ENCODE data around the gene LRRN4.

LRRN4 gene

GRCh38 chr20:6053776-6054688 is at the start of gene LRRN4:
Gene LRRN4, minus strand, starts transcription at chr20:6054060. Its CDS starts 1,261 bp downstream, at chr20:6052799.
- in situ Hi-C loops (cut with MboI; ENCODE audit: low sequenced_read_pairs) = no loop called here
- no peaks in the 10 kb centered on the region for H3K9me3 ChIP-seq
- peaks cover 11% of the 10 kb centered on the region; the same call in 1 of the 2 replicates for H3K27me3 ChIP-seq (ENCODE audit: low read depth)
- no peaks in the 10 kb centered on the region for H3K36me3 ChIP-seq (replicated peaks)
- DNase-seq (ENCODE audit: low spot score in 2 of 2) = no peak
- no peak within 1 kb of the TSS for H3K4me3 ChIP-seq
- no peaks in the 10 kb centered on the region for H3K4me1 ChIP-seq

DNA sequence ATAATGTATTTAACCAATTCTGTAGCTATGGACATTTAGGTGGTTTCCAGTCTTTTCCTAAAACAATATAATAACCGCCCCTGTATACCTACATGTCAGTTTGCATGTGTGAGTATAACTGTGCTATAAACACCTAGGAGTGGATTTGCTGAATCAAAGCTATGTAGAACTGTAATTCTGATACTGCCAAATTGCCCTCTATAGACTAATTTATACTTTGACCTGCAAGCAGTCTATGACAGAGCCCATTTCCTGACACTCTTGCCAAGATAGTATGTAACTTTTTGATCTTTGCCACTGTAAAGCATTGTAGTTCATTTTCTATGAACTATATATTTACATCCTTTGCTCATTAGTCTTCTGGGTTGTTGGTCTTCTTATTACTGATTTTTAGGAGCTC is 49.4 kb upstream of the LRRN4 start:
- Histone ChIP-seq H3K4me1 (no peaks in the 10 kb centered on the region), H3K9me3 (no peaks in the 10 kb centered on the region), H3K4me3 (no peak overlapping the region), H3K27me3 (ENCODE audit: low read depth) (no peaks in the 10 kb centered on the region), H3K36me3 (replicated peaks) (peaks cover 23% of the 10 kb centered on the region)
- no peak for DNase-seq (ENCODE audit: low spot score in 2 of 2)
- in situ Hi-C loops (cut with MboI; ENCODE audit: low sequenced_read_pairs) = no loop called here

DNA sequence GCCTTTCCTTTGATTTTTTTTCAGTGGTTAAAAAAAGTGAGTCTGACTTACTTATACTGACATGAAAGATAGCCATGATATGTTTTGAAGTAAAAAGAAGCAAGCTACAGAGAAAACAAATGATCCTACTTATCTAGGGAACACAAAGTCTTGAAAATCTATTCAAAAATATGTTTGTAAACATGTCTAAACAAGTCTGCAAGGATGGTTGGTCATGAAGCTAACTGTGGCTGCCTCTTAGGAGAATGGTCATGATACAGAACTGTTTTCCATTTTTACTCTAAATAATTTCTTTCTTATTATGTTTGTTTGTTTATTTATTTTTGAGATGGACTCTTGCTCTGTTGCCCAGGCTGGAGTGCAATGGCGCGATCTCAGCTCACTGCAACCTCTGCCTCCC is 47.5 kb upstream of the LRRN4 start:
- H3K9me3 ChIP-seq = no peaks in the 10 kb centered on the region
- in situ Hi-C loops (cut with MboI; ENCODE audit: low sequenced_read_pairs) = no loop called here
- H3K36me3 ChIP-seq (replicated peaks) = peaks cover 25% of the 10 kb centered on the region
- H3K4me1 ChIP-seq = no peaks in the 10 kb centered on the region
- no peaks in the 10 kb centered on the region for H3K27me3 ChIP-seq (ENCODE audit: low read depth)
- no peak overlapping the region for H3K4me3 ChIP-seq
- DNase-seq (ENCODE audit: low spot score in 2 of 2) = no peak

- H3K4me3 ChIP-seq = no peak overlapping the region
- no peak for DNase-seq (ENCODE audit: low spot score in 2 of 2)
- no peaks in the 10 kb centered on the region for H3K4me1 ChIP-seq
- peaks cover 24% of the 10 kb centered on the region for H3K36me3 ChIP-seq (replicated peaks)
- H3K9me3 ChIP-seq = no peaks in the 10 kb centered on the region
- H3K27me3 ChIP-seq (ENCODE audit: low read depth) = no peaks in the 10 kb centered on the region
- in situ Hi-C loops (cut with MboI; ENCODE audit: low sequenced_read_pairs) = no loop called here
These were observed 46.4 kb upstream of the LRRN4 start for GRCh38 chr20:6100246-6100645.

DNA sequence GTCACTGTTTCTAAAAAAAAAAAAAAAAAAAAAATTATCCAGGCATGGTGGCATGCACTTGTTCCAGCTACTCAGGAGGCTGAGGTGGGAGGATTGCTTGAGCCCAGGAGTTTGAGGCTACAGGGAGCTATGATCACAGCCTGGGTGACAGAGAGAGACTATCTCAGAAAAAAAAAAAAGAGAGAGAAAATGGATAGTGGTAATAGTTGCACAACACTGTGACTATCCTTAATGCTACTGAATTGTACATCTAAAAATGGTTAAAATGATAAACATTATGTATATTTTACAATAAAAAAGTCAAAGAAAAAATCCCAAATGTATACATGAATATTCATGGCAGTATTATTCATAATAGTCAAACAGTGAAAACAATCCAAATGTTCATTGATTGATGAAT is 46.0 kb upstream of the LRRN4 start:
- H3K4me3 ChIP-seq = no peak overlapping the region
- no peaks in the 10 kb centered on the region for H3K27me3 ChIP-seq (ENCODE audit: low read depth)
- H3K36me3 ChIP-seq (replicated peaks) = peaks cover 22% of the 10 kb centered on the region
- H3K9me3 ChIP-seq = no peaks in the 10 kb centered on the region
- no peaks in the 10 kb centered on the region for H3K4me1 ChIP-seq
- no peak for DNase-seq (ENCODE audit: low spot score in 2 of 2)
- in situ Hi-C loops (cut with MboI; ENCODE audit: low sequenced_read_pairs) = no loop called here

DNA sequence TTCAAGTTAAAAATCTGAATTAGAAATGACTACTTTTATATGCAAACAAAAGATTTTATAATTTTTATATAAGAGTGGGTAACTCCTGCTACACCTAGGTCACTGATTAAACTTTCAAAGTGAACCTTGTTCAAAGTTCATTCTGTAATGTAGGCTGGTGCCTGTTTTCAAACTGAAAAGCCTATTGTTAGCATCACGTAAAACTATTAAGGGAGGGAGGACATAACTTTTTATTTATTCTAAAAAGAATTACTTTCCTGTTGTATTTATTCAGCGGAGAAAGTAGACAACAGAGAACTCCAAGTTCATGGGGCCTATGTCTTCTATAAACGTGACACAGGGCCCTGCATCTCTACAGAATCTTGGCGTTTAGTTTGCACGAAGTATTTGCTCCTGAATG is 41.5 kb upstream of the LRRN4 start:
- H3K4me3 ChIP-seq = no peak overlapping the region
- no peaks in the 10 kb centered on the region for H3K9me3 ChIP-seq
- DNase-seq (ENCODE audit: low spot score in 2 of 2) = no peak
- in situ Hi-C loops (cut with MboI; ENCODE audit: low sequenced_read_pairs) = no loop called here
- H3K36me3 ChIP-seq (replicated peaks) = peaks cover 28% of the 10 kb centered on the region
- H3K27me3 ChIP-seq (ENCODE audit: low read depth) = no peaks in the 10 kb centered on the region
- H3K4me1 ChIP-seq = no peaks in the 10 kb centered on the region

DNA sequence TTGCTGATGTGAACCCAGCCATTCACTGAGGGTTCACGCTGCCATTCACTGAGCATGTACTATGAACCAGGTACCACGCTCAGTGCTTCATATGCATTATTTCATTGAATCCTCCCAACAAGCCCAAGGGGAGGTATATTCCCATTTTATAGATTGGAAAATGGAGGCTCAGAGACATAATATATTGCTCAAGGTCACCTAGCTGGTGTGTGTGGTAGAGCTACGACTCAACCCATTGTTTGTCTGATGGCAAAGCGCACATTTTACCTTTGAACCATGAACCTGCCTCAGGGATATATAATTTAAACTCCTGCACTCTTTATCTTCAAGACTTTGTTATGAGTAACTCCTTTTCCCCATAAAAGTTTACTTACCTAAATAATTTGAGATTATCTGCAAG is 40.7 kb upstream of the LRRN4 start:
- no peaks in the 10 kb centered on the region for H3K9me3 ChIP-seq
- no peaks in the 10 kb centered on the region for H3K27me3 ChIP-seq (ENCODE audit: low read depth)
- in situ Hi-C loops (cut with MboI; ENCODE audit: low sequenced_read_pairs) = no loop called here
- H3K4me3 ChIP-seq = no peak overlapping the region
- DNase-seq (ENCODE audit: low spot score in 2 of 2) = no peak
- no peaks in the 10 kb centered on the region for H3K4me1 ChIP-seq
- H3K36me3 ChIP-seq (replicated peaks) = peaks cover 28% of the 10 kb centered on the region

- DNase-seq (ENCODE audit: low spot score in 2 of 2) = no peak
- in situ Hi-C loops (cut with MboI; ENCODE audit: low sequenced_read_pairs) = no loop called here
- Histone ChIP-seq H3K9me3 (no peaks in the 10 kb centered on the region), H3K36me3 (replicated peaks) (peaks cover 30% of the 10 kb centered on the region), H3K4me1 (no peaks in the 10 kb centered on the region), H3K27me3 (ENCODE audit: low read depth) (no peaks in the 10 kb centered on the region), H3K4me3 (no peak overlapping the region)
These were observed 40.2 kb upstream of the LRRN4 start for GRCh38 chr20:6094063-6094462.

DNA sequence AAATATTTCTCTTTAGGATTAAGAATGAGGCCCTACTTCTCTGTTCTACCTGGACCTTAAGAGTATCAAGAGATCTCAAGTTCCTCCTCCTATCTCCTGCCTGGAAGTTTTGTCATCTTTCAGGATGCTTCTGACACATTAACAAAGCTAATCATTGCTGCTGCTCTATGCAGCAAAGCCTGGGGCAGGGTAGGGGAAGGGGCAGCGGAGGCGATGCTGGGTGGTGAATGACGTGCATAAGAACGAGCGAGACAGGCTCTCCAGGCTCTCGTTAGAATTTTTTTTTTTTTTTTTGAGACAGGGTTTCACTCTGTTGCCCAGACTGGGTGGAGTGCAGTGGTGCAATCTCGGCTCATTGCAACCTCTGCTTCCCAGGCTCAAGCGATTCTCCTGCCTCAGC is 37.8 kb upstream of the LRRN4 start:
- in situ Hi-C loops (cut with MboI; ENCODE audit: low sequenced_read_pairs) = no loop called here
- no peaks in the 10 kb centered on the region for H3K4me1 ChIP-seq
- H3K36me3 ChIP-seq (replicated peaks) = peaks cover 38% of the 10 kb centered on the region
- no peaks in the 10 kb centered on the region for H3K27me3 ChIP-seq (ENCODE audit: low read depth)
- H3K9me3 ChIP-seq = no peaks in the 10 kb centered on the region
- no peak for DNase-seq (ENCODE audit: low spot score in 2 of 2)
- no peak overlapping the region for H3K4me3 ChIP-seq

- Histone ChIP-seq H3K36me3 (replicated peaks) (peaks cover 43% of the 10 kb centered on the region), H3K27me3 (ENCODE audit: low read depth) (no peaks in the 10 kb centered on the region), H3K9me3 (no peaks in the 10 kb centered on the region), H3K4me3 (no peak overlapping the region), H3K4me1 (no peaks in the 10 kb centered on the region)
- in situ Hi-C loops (cut with MboI; ENCODE audit: low sequenced_read_pairs) = no loop called here
- no peak for DNase-seq (ENCODE audit: low spot score in 2 of 2)
These were observed 33.0 kb upstream of the LRRN4 start for GRCh38 chr20:6086868-6087267.

- H3K27me3 ChIP-seq (ENCODE audit: low read depth) = no peaks in the 10 kb centered on the region
- in situ Hi-C loops (cut with MboI; ENCODE audit: low sequenced_read_pairs) = loop anchor here (5.0 kb wide), 1 partner anchor 552 kb away; no protein-coding TSS in a partner anchor
- H3K9me3 ChIP-seq = no peaks in the 10 kb centered on the region
- DNase-seq (ENCODE audit: low spot score in 2 of 2) = no peak
- H3K4me3 ChIP-seq = no peak overlapping the region
- peaks cover 46% of the 10 kb centered on the region for H3K36me3 ChIP-seq (replicated peaks)
- H3K4me1 ChIP-seq = no peaks in the 10 kb centered on the region
These were observed 30.1 kb upstream of the LRRN4 start for GRCh38 chr20:6083926-6084325.

- Histone ChIP-seq H3K9me3 (no peaks in the 10 kb centered on the region), H3K36me3 (replicated peaks) (peaks cover 40% of the 10 kb centered on the region), H3K27me3 (ENCODE audit: low read depth) (no peaks in the 10 kb centered on the region), H3K4me1 (no peaks in the 10 kb centered on the region), H3K4me3 (no peak overlapping the region)
- no peak for DNase-seq (ENCODE audit: low spot score in 2 of 2)
- in situ Hi-C loops (cut with MboI; ENCODE audit: low sequenced_read_pairs) = loop anchor here (5.0 kb wide), 1 partner anchor 549 kb away; no protein-coding TSS in a partner anchor
These were observed 27.4 kb upstream of the LRRN4 start for GRCh38 chr20:6081236-6081635.

DNA sequence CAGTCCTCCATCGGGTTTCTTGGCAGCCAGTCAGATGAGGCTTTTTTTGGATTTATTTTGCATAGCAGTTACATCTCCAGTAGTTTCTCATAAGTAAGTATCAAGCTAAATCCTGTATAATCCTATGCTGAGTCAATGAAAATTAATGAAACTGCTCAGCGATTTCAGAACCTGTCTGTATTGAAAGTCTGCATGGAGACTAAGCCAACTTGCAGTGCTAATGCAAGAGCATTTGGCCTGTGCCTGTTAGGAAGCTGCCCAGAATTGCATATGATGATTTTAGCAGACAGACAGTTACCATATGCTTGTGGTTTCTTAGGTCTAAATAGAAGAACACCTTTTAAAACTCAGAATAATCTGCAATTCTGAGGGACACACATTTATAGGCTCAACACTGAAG is 25.2 kb upstream of the LRRN4 start:
- peaks cover 44% of the 10 kb centered on the region for H3K36me3 ChIP-seq (replicated peaks)
- no peaks in the 10 kb centered on the region for H3K9me3 ChIP-seq
- no peaks in the 10 kb centered on the region for H3K4me1 ChIP-seq
- in situ Hi-C loops (cut with MboI; ENCODE audit: low sequenced_read_pairs) = no loop called here
- DNase-seq (ENCODE audit: low spot score in 2 of 2) = no peak
- no peaks in the 10 kb centered on the region for H3K27me3 ChIP-seq (ENCODE audit: low read depth)
- H3K4me3 ChIP-seq = no peak overlapping the region

DNA sequence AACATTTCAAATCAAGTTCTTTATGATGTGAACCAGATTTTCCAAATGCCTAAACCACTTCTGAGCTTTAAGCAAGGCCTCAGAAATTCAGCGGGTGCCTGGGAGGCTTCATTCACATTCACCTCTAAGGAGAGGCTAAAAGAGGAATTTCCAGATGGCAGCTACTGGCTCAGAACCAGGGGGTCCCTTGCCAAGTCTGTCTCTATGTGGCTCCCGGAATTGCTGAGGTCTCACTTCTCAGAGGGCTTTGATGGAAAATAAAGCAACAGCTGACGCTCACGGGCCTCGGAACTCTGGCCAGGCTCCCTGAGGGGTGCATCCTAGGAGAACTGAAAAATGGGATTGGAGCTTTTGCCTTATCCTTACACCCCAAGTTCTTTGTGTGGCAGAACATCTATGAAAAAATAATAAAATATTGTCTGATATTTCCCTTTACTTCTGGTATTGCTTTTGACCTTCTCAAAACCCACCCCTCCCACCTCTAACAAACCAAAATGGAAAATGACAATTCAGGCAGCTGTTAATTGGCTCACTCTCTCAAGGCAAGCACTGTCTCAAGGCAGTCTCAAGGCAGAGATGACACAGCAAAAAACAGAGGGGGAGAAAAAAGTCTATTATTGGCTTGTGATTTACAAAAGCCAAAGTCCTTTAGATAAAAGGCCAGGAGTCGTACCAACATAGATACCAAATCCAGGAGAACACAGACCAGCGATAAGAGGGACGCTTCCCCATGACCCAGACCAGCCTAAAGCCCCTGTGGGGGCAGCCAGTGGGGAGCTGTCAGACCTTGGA is 21.8 kb upstream of the LRRN4 start:
- no peaks in the 10 kb centered on the region for H3K9me3 ChIP-seq
- H3K27me3 ChIP-seq (ENCODE audit: low read depth) = no peaks in the 10 kb centered on the region
- H3K4me3 ChIP-seq = no peak overlapping the region
- H3K4me1 ChIP-seq = no peaks in the 10 kb centered on the region
- no peak for DNase-seq (ENCODE audit: low spot score in 2 of 2)
- in situ Hi-C loops (cut with MboI; ENCODE audit: low sequenced_read_pairs) = no loop called here
- peaks cover 37% of the 10 kb centered on the region for H3K36me3 ChIP-seq (replicated peaks)
